ENCODE data around the gene KLK10.

KLK10 gene

GRCh38 chr19:51030631-51031030 is 11.1 kb upstream of the KLK10 start:
- in situ Hi-C loops (cut with HindIII; ENCODE audit: low pct_ligation_motif_present, low sequenced_read_pairs) = no loop called here
- Histone ChIP-seq H3K36me3 (replicated peaks) (no peaks in the 10 kb centered on the region), H3K27me3 (replicated peaks) (no peaks in the 10 kb centered on the region), H3K27ac (no peak overlapping the region), H3K4me3 (ENCODE audit: low read depth, low read length) (no peak overlapping the region)
- no peak for TF ChIP-seq CTCF (IDR thresholded peaks at IDR 0.05; ENCODE audit: low read depth, low read length, missing control alignments)
- DNase-seq = no peak

DNA sequence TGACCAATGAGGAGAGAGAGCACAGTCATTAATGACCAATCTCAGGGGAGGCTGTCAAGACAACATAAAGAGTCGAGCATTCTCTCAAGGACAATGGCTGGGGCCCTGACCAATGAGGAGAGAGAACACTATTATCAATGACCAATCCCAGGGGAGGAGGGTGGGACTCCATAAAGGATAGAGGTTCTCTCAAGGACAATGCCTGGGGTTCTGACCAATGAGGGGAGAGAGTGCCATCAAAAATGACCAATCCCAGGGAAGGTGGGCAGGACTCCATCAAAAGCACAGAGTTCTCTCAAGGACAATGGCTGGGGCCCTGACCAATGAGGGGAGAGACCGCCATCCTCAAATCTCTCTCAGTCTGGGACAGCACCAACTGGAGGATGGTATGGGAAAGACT is 10.2 kb upstream of the KLK10 start:
- no peak for DNase-seq
- in situ Hi-C loops (cut with HindIII; ENCODE audit: low pct_ligation_motif_present, low sequenced_read_pairs) = no loop called here
- Histone ChIP-seq H3K36me3 (replicated peaks) (no peaks in the 10 kb centered on the region), H3K27ac (no peak overlapping the region), H3K4me3 (ENCODE audit: low read depth, low read length) (no peak overlapping the region), H3K27me3 (replicated peaks) (no peaks in the 10 kb centered on the region)
- no peak for TF ChIP-seq CTCF (IDR thresholded peaks at IDR 0.05; ENCODE audit: low read depth, low read length, missing control alignments)

DNA sequence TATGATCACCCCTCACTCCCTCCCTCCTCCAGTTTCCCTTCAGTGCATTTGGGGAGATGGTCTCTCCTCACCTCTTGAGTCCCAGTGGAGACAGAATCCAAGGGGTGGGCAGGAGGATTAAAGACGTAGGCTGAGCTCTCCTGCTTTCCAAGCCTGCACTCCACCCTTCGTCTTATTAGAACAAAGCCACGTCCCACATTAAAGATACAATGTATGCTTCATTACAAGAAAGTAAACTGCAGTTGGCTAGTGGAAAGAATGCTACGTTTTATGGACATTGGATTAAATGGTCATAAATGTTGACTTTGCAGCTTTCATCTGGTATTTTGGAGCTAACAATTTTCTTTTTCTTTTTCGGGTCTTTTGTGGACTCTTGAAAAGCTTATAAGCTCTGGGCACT is 8.4 kb upstream of the KLK10 start:
- TF ChIP-seq CTCF (IDR thresholded peaks at IDR 0.05; ENCODE audit: low read depth, low read length, missing control alignments) = no peak
- Histone ChIP-seq H3K27ac (no peak overlapping the region), H3K4me3 (ENCODE audit: low read depth, low read length) (no peak overlapping the region), H3K36me3 (replicated peaks) (no peaks in the 10 kb centered on the region), H3K27me3 (replicated peaks) (no peaks in the 10 kb centered on the region)
- DNase-seq = no peak
- in situ Hi-C loops (cut with HindIII; ENCODE audit: low pct_ligation_motif_present, low sequenced_read_pairs) = no loop called here

GRCh38 chr19:51027126-51027806 is 7.8 kb upstream of the KLK10 start:
- in situ Hi-C loops (cut with HindIII; ENCODE audit: low pct_ligation_motif_present, low sequenced_read_pairs) = no loop called here

GRCh38 chr19:51026554-51026831 is 7.0 kb upstream of the KLK10 start, which contains the start of gene KLK11:
TSS of gene KLK11 (minus strand) at chr19:51026616. CDS start at chr19:51025631, 985 bp downstream.
- Histone ChIP-seq H3K27me3 (replicated peaks) (no peaks in the 10 kb centered on the region), H3K36me3 (replicated peaks) (no peaks in the 10 kb centered on the region), H3K27ac (no peak within 1 kb of the TSS), H3K4me3 (ENCODE audit: low read depth, low read length) (no peak within 1 kb of the TSS)
- no peak for DNase-seq
- in situ Hi-C loops (cut with HindIII; ENCODE audit: low pct_ligation_motif_present, low sequenced_read_pairs) = no loop called here
- no peak for TF ChIP-seq CTCF (IDR thresholded peaks at IDR 0.05; ENCODE audit: low read depth, low read length, missing control alignments)

More at GRCh38 chr19:51027126-51027806, 7.8 kb upstream of the KLK10 start:
- no peak for TF ChIP-seq CTCF (IDR thresholded peaks at IDR 0.05; ENCODE audit: low read depth, low read length, missing control alignments)
- Histone ChIP-seq H3K36me3 (replicated peaks) (no peaks in the 10 kb centered on the region), H3K4me3 (ENCODE audit: low read depth, low read length) (no peak overlapping the region), H3K27me3 (replicated peaks) (no peaks in the 10 kb centered on the region), H3K27ac (no peak overlapping the region)
- DNase-seq = no peak
